Endodermal cell (in vitro differentiated cells): ENCODE data around the gene TRAPPC2B. TPM values are rescaled to one million over a fixed set of nuclear protein-coding genes. Genes with fewer than 3 reads are reported as not detected.

Source experiments
- DNase-seq: peaks from one replicate; pipeline ENCODE4 v3.0.0-alpha.2; 2017
- H3K27ac ChIP-seq: 2 replicates; pipeline ENCODE4 v1.5.1; 2013; ENCODE audit warnings: mild to moderate bottlenecking, low read depth, low read length, moderate library complexity
- H3K27me3 ChIP-seq: 2 replicates; pipeline ENCODE4 v1.6.1; 2013; ENCODE audit warnings: mild to moderate bottlenecking, low read length, moderate library complexity; ENCODE audit not compliant: insufficient read depth, control insufficient read depth, poor library complexity, severe bottlenecking
- H3K36me3 ChIP-seq: 2 replicates; pipeline ENCODE4 v1.7.0; 2013; ENCODE audit warnings: mild to moderate bottlenecking, low read length, moderate library complexity; ENCODE audit not compliant: control insufficient read depth, insufficient read depth
- H3K4me1 ChIP-seq: one replicate; pipeline ENCODE4 v1.7.0; 2013; ENCODE audit warnings: low read length; ENCODE audit not compliant: control insufficient read depth, insufficient read depth
- H3K4me3 ChIP-seq: 2 replicates; pipeline ENCODE4 v1.5.1; 2013; ENCODE audit warnings: mild to moderate bottlenecking, low read length, moderate library complexity
- H3K9ac ChIP-seq: 2 replicates; pipeline ENCODE4 v1.6.1; 2013; ENCODE audit warnings: mild to moderate bottlenecking, low read length, moderate library complexity; ENCODE audit not compliant: poor library complexity, severe bottlenecking; ENCODE audit errors: extremely low read depth
- H3K9me3 ChIP-seq: 2 replicates; pipeline ENCODE4 v1.6.1; 2013; ENCODE audit warnings: mild to moderate bottlenecking, low read length, moderate library complexity; ENCODE audit not compliant: control insufficient read depth
- H3K27ac Mint-ChIP-seq: 2 replicates; pipeline ENCODE4 v1.8.0; 2020; ENCODE audit warnings: mixed read lengths
- H3K27me3 Mint-ChIP-seq: 2 replicates; pipeline ENCODE4 v1.8.0; 2021; ENCODE audit warnings: mild to moderate bottlenecking, mixed read lengths; ENCODE audit not compliant: insufficient read depth
- H3K36me3 Mint-ChIP-seq: 2 replicates; pipeline ENCODE4 v1.8.0; 2020; ENCODE audit warnings: low read depth, mixed read lengths
- H3K4me1 Mint-ChIP-seq: 2 replicates; pipeline ENCODE4 v1.8.0; 2020; ENCODE audit warnings: mixed read lengths
- H3K4me3 Mint-ChIP-seq: 2 replicates; pipeline ENCODE4 v1.8.0; 2020; ENCODE audit warnings: mild to moderate bottlenecking, moderate library complexity, mixed read lengths
- H3K9me3 Mint-ChIP-seq: 2 replicates; pipeline ENCODE4 v1.8.0; 2020; ENCODE audit warnings: mild to moderate bottlenecking, mixed read lengths
- CTCF ChIP-seq: fragments of 200-600 bp; sonication (generic); conservative IDR thresholded peaks from 2 replicates; pipeline ENCODE4 v1.5.0; 2021; ENCODE audit warnings: antibody characterized with exemption, mild to moderate bottlenecking
- WGBS, 2 experiments: methylation state at CpG; one replicate each; pipeline versions ENCODE4 v1.1.5 to v1.1.7; 2013; ENCODE audit warnings: missing lambda C conversion rate in 2 of 2, mixed read lengths in 1 of 2; ENCODE audit not compliant: insufficient coverage in 1 of 2, insufficient read length in 1 of 2; 5-methylcytosine and 5-hydroxymethylcytosine counted together
- total RNA-seq, 2 donors: library from RNA; stranded (reverse); fragmentation: NEBNext Ultra II Directional in 1 of 2; extraction: Animal tissue kit (Norgen Biotek cat#: 25700) in 1 of 2; gene quantifications; 2 replicates in 1 of 2; 3 replicates in 1 of 2; pipeline ENCODE4 v1.2.1, GENCODE V29; 2021

Gene TRAPPC2B
- total RNA-seq, 2 donors from 2014 or later = 9.2 to 9.5 TPM

- peak overlapping the region; percentile 89 for H3K4me3 ChIP-seq
- TF ChIP-seq CTCF = no peak
Observed at GRCh38 chr19:57362419-57362818, 932 bp upstream of the TRAPPC2B start.

GRCh38 chr19:57363688-57364181 lies 384 bp downstream of the TRAPPC2B start:
- TF ChIP-seq CTCF = no peak
- Mint-ChIP-seq H3K27me3 (no peaks in the 10 kb centered on the region), H3K36me3 (peaks cover 18% of the 10 kb centered on the region), H3K4me3 (peak overlapping the region; percentile 81), H3K27ac (peak overlapping the region; percentile 96), H3K4me1 (peaks cover 8% of the 10 kb centered on the region), H3K9me3 (no peaks in the 10 kb centered on the region)
- Histone ChIP-seq H3K9ac (peak overlapping the region; percentile 63), H3K4me3 (peak overlapping the region; percentile 89), H3K4me1 (no peaks in the 10 kb centered on the region), H3K9me3 (no peaks in the 10 kb centered on the region), H3K27ac (peak overlapping the region; percentile 67), H3K27me3 (no peaks in the 10 kb centered on the region), H3K36me3 (peaks cover 9% of the 10 kb centered on the region)
- DNase-seq = no peak
- 2 to 8% methylated on average over 4 to 17 of the region's 18 CpGs for WGBS, 2 experiments

More at GRCh38 chr19:57362419-57362818, 932 bp upstream of the TRAPPC2B start:
- H3K27ac ChIP-seq = no peak overlapping the region
- H3K4me1 ChIP-seq = no peaks in the 10 kb centered on the region
- DNase-seq = no peak
- peaks cover 22% of the 10 kb centered on the region for H3K36me3 ChIP-seq
- 90 to 100% methylated on average over 1 of the region's 2 CpGs for WGBS, 2 experiments
- Mint-ChIP-seq H3K36me3 (peaks cover 30% of the 10 kb centered on the region), H3K4me3 (peak overlapping the region; percentile 81), H3K4me1 (peaks cover 8% of the 10 kb centered on the region), H3K27me3 (no peaks in the 10 kb centered on the region), H3K9me3 (peaks cover 2% of the 10 kb centered on the region), H3K27ac (peak overlapping the region; percentile 96)
- no peaks in the 10 kb centered on the region for H3K27me3 ChIP-seq
- H3K9me3 ChIP-seq = no peaks in the 10 kb centered on the region
- peak overlapping the region; percentile 70 for H3K9ac ChIP-seq

- Histone ChIP-seq H3K9me3 (no peaks in the 10 kb centered on the region), H3K36me3 (no peaks in the 10 kb centered on the region), H3K4me1 (no peaks in the 10 kb centered on the region), H3K9ac (no peak overlapping the region), H3K4me3 (no peak overlapping the region), H3K27ac (no peak overlapping the region), H3K27me3 (no peaks in the 10 kb centered on the region)
- no peak overlapping the region for H3K27ac Mint-ChIP-seq
- H3K27me3 Mint-ChIP-seq = no peaks in the 10 kb centered on the region
- 93 to 97% methylated on average over 2 of the region's 2 CpGs for WGBS, 2 experiments
- no peak overlapping the region for H3K4me3 Mint-ChIP-seq
- peaks cover 1% of the 10 kb centered on the region for H3K9me3 Mint-ChIP-seq
- no peak for DNase-seq
- peaks cover 30% of the 10 kb centered on the region for H3K36me3 Mint-ChIP-seq
- no peak for TF ChIP-seq CTCF
- H3K4me1 Mint-ChIP-seq = peaks cover 8% of the 10 kb centered on the region
Observed at GRCh38 chr19:57366776-57367175, 3.4 kb downstream of the TRAPPC2B start.
